Kidney (tissue), 14 donors: ENCODE measurements around the gene ZNF638. TPM values are rescaled to one million over a fixed set of nuclear protein-coding genes. Genes with fewer than 3 reads are reported as not detected.

Experiments used
- DNase-seq, 5 donors: peaks; one replicate each; pipeline ENCODE4 v3.0.0-alpha.2; 2013 to 2020
- FAIRE-seq: peaks from 2 replicates; lab custom pipeline; 2012; peaks lifted over from hg19 to GRCh38; lab: Jason Lieb, UNC
- H3K27ac ChIP-seq, 2 donors: one replicate each; pipeline ENCODE4 v1.7.0; 2013; ENCODE audit warnings: low read depth in 2 of 2, low read length in 2 of 2, inconsistent platforms in 1 of 2
- H3K27me3 ChIP-seq: one replicate; pipeline ENCODE4 v1.7.1; 2013; ENCODE audit warnings: low read length, inconsistent platforms; ENCODE audit not compliant: control insufficient read depth, insufficient read depth
- H3K36me3 ChIP-seq, 3 donors: one replicate each; pipeline versions ENCODE4 v1.7.0 to v1.7.1; 2013; ENCODE audit warnings: low read length in 3 of 3, control low read depth in 1 of 3, inconsistent platforms in 1 of 3; ENCODE audit not compliant: insufficient read depth in 3 of 3, control insufficient read depth in 2 of 3
- H3K4me1 ChIP-seq, 3 donors: one replicate each; pipeline versions ENCODE4 v1.7.0 to v1.7.1; 2013; ENCODE audit warnings: low read length in 3 of 3, inconsistent platforms in 1 of 3, low read depth in 1 of 3; ENCODE audit not compliant: control insufficient read depth in 2 of 3, insufficient read depth in 2 of 3
- H3K4me3 ChIP-seq, 3 donors: one replicate each; pipeline versions ENCODE4 v1.7.0 to v1.8.1; 2013; ENCODE audit warnings: low read length in 3 of 3, control low read depth in 1 of 3, inconsistent platforms in 1 of 3
- H3K9ac ChIP-seq, 3 donors: one replicate each; pipeline versions ENCODE4 v1.7.0 to v1.7.1; 2013; ENCODE audit warnings: low read length in 3 of 3, control low read depth in 1 of 3, inconsistent platforms in 1 of 3
- H3K9me3 ChIP-seq, 3 donors: one replicate each; pipeline versions ENCODE4 v1.7.0 to v1.7.1; 2013; ENCODE audit warnings: low read length in 3 of 3, control low read depth in 1 of 3, inconsistent platforms in 1 of 3; ENCODE audit not compliant: control insufficient read depth in 2 of 3, insufficient read depth in 1 of 3
- intact Hi-C: fragments of 100-400 bp; cut with DNase I; formaldehyde crosslinking; loops from one replicate; pipeline ENCODE4 v1.11.1; 2022
- polyA plus RNA-seq: library from polyadenylated mRNA; stranded (reverse); fragments of 350-450 nt; fragmentation: Illumina TruSeq; extraction: RNeasy Lipid Tissue Mini Kit (QIAGEN cat#74804); gene quantifications from one replicate; pipeline ENCODE4 v1.2.3, GENCODE V29; 2014; ENCODE audit warnings: low read depth, low replicate concordance; ENCODE audit not compliant: insufficient read depth
- total RNA-seq: library from RNA; stranded (reverse); fragmentation: NEBNext Ultra II Directional; extraction: Animal tissue kit (Norgen Biotek cat#: 25700); gene quantifications from one replicate; pipeline ENCODE4 v1.2.1, GENCODE V29; 2021
- TF ChIP-seq, protein P1 (sequence below): IDR thresholded peaks from 3 replicates; pipeline ENCODE4 v1.5.1; 2012; ENCODE audit warnings: mild to moderate bottlenecking, moderate library complexity, borderline replicate concordance; ENCODE audit not compliant: insufficient read depth; ENCODE audit errors: extremely low read depth
- donor health status: control.
- donor health status: control.
- donor health status: control.
- donor health status: control.
- donor health status: control.
- donor health status: DM: yes; HTN: yes; CAD: no.
- donor health status: Normal renal cell carcinoma (clear cell type).

Gene ZNF638
- total and polyA plus RNA-seq, 2 donors from 2014 or later: 84.8 to 122 TPM

DNA sequence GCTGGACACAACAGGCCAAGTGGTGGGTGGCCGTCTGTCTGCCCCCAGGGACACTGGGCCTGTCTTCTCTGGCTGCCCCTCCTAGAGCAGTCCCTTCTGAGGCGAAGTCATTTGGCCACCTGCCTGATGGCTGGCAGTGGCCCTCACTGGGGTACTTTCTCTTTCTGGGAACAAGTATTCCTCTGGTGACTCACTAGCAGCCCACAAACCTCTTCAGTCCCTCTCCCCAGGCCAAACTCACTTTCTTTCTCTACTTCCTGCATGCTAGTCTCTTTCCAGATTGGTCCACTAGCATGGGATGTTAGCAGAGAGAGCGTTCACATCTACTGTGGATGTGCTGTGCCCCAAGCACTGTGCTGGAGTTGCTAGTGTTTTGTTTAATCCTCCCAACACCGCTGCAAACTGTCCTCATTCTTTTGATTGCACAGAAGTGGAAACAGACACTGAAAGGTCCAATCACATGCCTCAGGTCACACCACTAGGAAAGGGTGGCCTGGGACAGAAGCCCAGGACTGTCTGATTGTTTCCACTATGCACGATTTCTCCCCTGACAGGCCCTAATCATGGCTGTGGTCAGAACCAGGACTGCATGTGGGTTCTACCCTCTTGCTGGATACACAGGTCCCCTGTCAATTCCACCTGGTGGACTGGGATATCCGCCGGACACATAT is 127.0 kb downstream of the ZNF638 start:
- TF ChIP-seq, protein P1, sequence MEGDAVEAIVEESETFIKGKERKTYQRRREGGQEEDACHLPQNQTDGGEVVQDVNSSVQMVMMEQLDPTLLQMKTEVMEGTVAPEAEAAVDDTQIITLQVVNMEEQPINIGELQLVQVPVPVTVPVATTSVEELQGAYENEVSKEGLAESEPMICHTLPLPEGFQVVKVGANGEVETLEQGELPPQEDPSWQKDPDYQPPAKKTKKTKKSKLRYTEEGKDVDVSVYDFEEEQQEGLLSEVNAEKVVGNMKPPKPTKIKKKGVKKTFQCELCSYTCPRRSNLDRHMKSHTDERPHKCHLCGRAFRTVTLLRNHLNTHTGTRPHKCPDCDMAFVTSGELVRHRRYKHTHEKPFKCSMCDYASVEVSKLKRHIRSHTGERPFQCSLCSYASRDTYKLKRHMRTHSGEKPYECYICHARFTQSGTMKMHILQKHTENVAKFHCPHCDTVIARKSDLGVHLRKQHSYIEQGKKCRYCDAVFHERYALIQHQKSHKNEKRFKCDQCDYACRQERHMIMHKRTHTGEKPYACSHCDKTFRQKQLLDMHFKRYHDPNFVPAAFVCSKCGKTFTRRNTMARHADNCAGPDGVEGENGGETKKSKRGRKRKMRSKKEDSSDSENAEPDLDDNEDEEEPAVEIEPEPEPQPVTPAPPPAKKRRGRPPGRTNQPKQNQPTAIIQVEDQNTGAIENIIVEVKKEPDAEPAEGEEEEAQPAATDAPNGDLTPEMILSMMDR: no peak
- no peak overlapping the region for H3K27ac ChIP-seq
- no peaks in the 10 kb centered on the region for H3K36me3 ChIP-seq
- FAIRE-seq (no peak), DNase-seq (no peak)
- no peak overlapping the region for H3K4me3 ChIP-seq
- intact Hi-C loops: no loop called here
- H3K9ac ChIP-seq: no peak overlapping the region
- H3K4me1 ChIP-seq: peaks cover 0 to 31% (median 16%) of the 10 kb centered on the region in 3 donors
- H3K27me3 ChIP-seq: peaks cover 2% of the 10 kb centered on the region
- no peaks in the 10 kb centered on the region for H3K9me3 ChIP-seq

DNA sequence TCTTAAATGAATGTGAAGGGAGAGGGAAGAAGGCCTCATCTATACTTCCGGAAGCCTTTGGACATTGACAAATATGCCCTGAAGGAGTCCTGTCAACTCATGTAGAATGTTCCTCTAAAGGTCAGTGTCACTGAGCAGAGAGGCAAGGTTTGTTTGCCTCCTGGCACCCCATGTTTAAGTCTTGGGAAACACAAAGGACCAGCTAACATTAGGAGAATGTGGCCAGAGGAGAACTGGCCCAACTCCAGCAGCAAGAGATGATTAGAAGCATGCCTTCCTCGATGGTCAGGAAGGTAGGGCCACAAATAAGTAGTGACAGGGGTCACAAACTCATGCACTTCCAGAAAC is 127.5 kb downstream of the ZNF638 start:
- Histone ChIP-seq H3K9ac (no peak overlapping the region), H3K9me3 (no peaks in the 10 kb centered on the region), H3K27me3 (peaks cover 2% of the 10 kb centered on the region), H3K27ac (no peak overlapping the region), H3K36me3 (no peaks in the 10 kb centered on the region), H3K4me3 (no peak overlapping the region), H3K4me1 (peaks cover 0 to 27% (median 15%) of the 10 kb centered on the region in 3 donors)
- intact Hi-C loops: no loop called here
- DNase-seq: no peak
- TF ChIP-seq, protein P1: no peak
- no peak for FAIRE-seq

DNA sequence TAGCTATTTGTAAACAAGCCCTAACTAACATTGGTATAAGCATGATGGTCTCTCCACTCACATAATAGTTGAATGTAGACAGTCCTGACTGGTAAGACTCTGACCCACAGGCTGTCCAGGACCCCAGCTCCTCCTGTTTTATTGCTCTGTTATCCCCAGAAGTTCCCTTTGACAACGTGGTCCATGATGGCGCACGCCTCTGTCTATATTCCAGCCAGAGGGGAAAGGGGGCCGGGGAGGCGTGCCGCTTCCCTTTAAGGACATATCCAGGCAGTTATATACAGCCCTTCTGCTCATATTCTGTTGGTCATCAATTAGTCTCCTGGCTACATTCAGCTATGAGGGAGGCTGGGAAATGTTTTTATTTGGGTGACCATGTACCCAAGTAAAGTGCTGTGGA is 128.5 kb downstream of the ZNF638 start:
- TF ChIP-seq, protein P1: no peak
- Histone ChIP-seq H3K9ac (no peak overlapping the region), H3K9me3 (no peaks in the 10 kb centered on the region), H3K4me3 (no peak overlapping the region), H3K27me3 (peaks cover 3% of the 10 kb centered on the region), H3K4me1 (peaks cover 0 to 21% (median 9%) of the 10 kb centered on the region in 3 donors), H3K27ac (no peak overlapping the region), H3K36me3 (no peaks in the 10 kb centered on the region)
- DNase-seq: no peak
- intact Hi-C loops: no loop called here
- FAIRE-seq: no peak
